Frontal cortex (tissue), 4 donors: ENCODE data around the gene CDC5L. TPM values are rescaled to one million over a fixed set of nuclear protein-coding genes. Genes with fewer than 3 reads are reported as not detected.

Source experiments
- DNase-seq, 2 donors: peaks; one replicate each; pipeline ENCODE4 v3.0.0; 2012; ENCODE audit warnings: low spot score in 2 of 2
- FAIRE-seq: peaks from 2 replicates; lab custom pipeline; 2012; peaks lifted over from hg19 to GRCh38; lab: Jason Lieb, UNC
- total RNA-seq: library from RNA; depleted of rRNA; stranded (reverse); fragments of >200 nt; gene quantifications from one replicate; pipeline ENCODE4 v1.2.3, GENCODE V29; 2014
- donor health status: control.
- donor health status: control.
- donor health status: control.

Gene CDC5L
- total RNA-seq, 1 donor from 2014 or later = 56.7 TPM

GRCh38 chr6:44470115-44470464, 82.6 kb downstream of the CDC5L start:
- no peak for DNase-seq
- FAIRE-seq = no peak

GRCh38 chr6:44470746-44471145, 83.2 kb downstream of the CDC5L start:
- FAIRE-seq = no peak
- no peak for DNase-seq

- no peak for FAIRE-seq
- no peak for DNase-seq
Measured at GRCh38 chr6:44471271-44471981, 83.9 kb downstream of the CDC5L start.

DNA sequence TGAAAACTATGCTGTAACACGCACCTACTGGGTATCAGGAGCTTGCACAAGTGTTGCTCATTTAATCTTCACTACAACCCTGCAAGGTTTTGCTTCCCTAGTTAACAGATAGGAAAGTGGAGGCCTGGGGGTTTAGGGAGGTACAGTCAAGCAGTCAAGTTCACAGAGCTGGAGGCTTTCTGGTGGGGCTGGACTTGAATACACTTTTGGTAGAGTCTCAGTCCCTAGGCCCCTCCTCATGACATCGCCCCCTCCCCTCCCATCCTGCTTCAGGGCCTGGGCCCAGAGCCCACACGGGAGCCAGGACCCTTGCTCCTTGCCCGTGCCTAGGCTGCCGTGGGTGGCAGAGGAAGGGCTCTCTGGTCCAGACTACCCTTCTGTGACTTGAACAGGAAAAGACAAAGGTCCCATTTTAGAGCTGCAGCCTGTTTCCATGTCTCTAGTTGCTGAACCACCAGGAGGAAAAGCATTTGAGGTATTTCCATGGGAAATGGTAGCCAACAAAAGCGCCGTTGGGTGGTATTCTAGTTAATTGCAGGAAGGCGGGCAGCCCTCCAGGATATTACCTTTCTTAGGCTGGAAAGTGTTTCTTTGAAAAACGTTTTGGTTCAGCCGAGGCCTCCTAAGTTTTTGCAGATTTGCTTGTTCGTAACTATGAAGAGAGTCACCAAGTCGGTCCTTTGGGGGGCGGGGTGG, 84.9 kb downstream of the CDC5L start:
- FAIRE-seq = no peak
- DNase-seq = no peak

DNA sequence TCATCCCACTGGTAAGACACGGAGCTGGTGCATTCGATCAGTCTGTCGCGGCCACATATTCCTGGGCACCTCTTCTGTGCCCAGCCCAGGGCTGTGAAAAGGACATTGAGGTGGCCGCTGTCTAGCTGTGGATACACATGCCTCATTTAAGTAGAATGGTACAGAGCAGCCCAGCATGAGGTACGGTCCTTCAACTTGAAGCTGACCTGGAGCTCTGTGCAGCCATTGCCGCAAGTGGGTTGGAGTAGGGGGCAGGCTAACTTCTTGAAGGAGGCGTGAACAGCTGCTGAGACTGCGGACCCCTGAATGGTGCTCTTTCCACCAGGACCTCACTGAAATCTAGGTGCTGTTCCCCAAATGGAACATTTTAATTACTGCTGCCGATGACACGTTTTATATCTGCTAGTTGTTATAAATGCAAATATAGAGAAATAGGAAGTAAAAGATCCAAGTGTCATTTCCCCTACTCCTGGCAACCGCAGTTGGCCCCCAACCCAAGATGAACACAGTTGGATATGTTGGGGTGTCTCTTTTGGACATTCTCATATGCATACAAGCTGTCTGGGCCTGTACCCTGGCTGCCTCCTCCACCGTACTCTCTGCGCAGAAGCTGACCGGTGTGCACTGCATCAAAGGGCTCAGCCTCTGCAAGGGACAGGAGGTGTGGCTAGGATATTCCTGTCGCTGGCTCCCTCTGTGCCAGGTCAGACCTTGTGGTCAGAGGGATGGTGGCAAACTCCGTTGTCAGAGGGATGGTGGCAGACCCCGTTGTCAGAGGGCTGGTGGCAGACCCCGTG, 86.1 kb downstream of the CDC5L start:
- FAIRE-seq (no peak), DNase-seq (no peak)

- no peak for FAIRE-seq
- DNase-seq = no peak
Measured at GRCh38 chr6:44474190-44474631, 86.7 kb downstream of the CDC5L start.

GRCh38 chr6:44474643-44475042, 87.1 kb downstream of the CDC5L start:
- DNase-seq (no peak), FAIRE-seq (no peak)

DNA sequence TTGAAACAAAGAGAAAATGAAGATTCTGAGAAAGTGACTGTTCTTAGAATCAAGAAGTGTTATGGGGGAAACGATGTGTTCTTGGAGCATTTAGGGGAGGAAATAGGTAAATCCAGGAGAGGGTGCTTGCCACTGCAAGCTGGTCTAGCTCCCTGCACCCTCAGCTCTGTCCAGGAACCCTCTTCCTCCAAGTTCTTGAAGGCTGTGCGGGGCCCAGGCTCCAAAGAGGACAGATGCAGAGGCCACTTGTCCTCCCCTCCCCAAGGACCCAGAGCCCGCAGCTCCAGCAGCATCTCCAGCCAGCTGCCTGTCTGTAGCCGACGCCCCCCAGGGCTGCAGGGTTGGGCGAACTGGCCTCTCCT, 87.9 kb downstream of the CDC5L start:
- no peak for DNase-seq
- FAIRE-seq = no peak

- no peak for FAIRE-seq
- peak; percentile 71 to 91 for DNase-seq
Measured at GRCh38 chr6:44475779-44476434, 88.4 kb downstream of the CDC5L start.

DNA sequence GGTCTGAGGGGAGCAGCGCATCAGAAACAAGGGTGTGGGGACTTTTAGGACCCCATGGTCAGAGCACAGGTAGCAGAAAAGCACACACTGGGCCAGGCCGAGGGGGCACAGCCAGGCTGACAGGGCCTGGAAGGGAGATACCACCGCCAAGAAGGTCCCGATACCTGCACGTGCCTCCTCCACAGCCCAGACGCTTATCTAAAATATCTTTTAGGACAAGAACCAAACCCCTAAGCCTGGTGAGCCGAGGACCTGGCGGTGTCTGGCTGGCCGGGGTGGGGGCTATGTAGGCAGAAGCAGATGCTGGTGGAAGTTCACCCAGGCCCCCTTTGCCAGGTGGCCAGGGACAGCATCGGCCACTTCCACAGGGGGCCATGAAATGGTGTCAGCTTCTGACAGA, 89.3 kb downstream of the CDC5L start:
- FAIRE-seq (no peak), DNase-seq (no peak)

DNA sequence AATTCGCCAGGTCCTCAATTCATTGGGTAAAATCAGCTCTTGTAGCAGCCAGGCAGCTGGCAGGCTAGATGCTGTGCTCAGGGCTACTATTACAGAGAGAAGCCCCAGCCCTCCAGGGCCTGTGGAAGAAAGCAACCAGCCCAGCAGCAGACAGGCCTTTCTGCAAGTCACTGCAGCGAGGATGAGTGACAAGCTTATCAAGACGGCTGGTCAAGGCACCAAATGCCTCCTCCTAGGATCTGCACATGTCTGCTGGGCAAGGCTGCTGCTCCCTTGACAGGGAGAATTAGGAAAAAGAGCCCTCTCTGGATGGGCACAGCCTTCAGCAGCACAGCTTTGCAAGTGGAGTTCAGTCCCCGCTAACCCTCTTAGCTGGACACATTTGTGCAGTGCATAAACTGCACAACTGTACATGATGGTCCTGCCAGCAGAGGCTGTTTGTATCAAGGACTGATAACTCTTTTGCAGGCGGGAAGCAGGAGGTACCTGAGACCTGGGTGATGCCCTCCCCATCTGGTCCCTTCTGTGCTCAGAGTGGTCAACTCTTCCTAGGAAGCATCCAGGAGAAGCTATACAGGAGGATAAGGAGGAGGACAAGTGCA, 89.9 kb downstream of the CDC5L start:
- DNase-seq (no peak), FAIRE-seq (no peak)

- no peak for DNase-seq
- no peak for FAIRE-seq
Measured at GRCh38 chr6:44478158-44478557, 90.7 kb downstream of the CDC5L start.

- no peak for FAIRE-seq
- DNase-seq = no peak
Measured at GRCh38 chr6:44478591-44479254, 91.2 kb downstream of the CDC5L start.

- FAIRE-seq (no peak), DNase-seq (peak in 1 of 2 donors; percentile 46)
Measured at GRCh38 chr6:44480097-44480541, 92.6 kb downstream of the CDC5L start.

GRCh38 chr6:44481056-44481455, 93.5 kb downstream of the CDC5L start:
- FAIRE-seq (no peak), DNase-seq (no peak)

- FAIRE-seq (no peak), DNase-seq (no peak)
Measured at GRCh38 chr6:44481760-44482159, 94.3 kb downstream of the CDC5L start.

- DNase-seq (no peak), FAIRE-seq (no peak)
Measured at GRCh38 chr6:44485601-44486401, 98.3 kb downstream of the CDC5L start.

GRCh38 chr6:44487002-44487401, 99.5 kb downstream of the CDC5L start:
- DNase-seq (no peak), FAIRE-seq (no peak)

DNA sequence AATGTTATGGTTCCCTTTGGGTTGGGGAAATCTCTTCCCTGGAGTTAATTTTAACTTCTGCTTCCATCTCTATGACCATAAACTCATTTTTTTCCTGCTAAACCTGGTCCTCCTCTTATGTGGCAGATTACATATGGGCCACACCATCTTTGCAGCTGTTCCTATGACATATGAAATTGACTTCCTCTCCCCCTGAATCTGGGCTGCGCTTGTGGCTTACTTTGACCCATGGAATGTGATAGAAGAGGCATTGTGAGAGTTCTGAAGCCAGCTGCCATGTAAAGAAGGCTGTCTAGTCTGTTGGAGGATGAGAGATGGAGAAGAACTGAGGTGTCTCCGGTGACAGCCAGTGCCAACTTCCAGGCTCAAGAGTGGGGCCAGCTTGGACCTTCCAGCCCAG, 100.1 kb downstream of the CDC5L start:
- FAIRE-seq = no peak
- no peak for DNase-seq
